Lower leg skin (tissue), 4 donors: Measurements from ENCODE around the gene MB21D2. TPM values are rescaled to one million over a fixed set of nuclear protein-coding genes. Genes with fewer than 3 reads are reported as not detected.

ENCODE experiments used
- DNase-seq, 2 donors: peaks; one replicate each; pipeline ENCODE4 v3.0.0-alpha.2; 2019; ENCODE audit warnings: low spot score in 2 of 2
- H3K4me3 ChIP-seq: fragments of 200-600 bp; sonication (generic); 2 replicates; pipeline ENCODE4 v1.5.1; 2017; ENCODE audit warnings: mild to moderate bottlenecking, low read depth; ENCODE audit not compliant: poor library complexity, severe bottlenecking
- CTCF ChIP-seq, 3 donors: fragments of 450-650 bp; IDR thresholded peaks; one replicate each; pipeline ENCODE4 v1.5.1; 2016; ENCODE audit warnings: antibody characterized with exemption in 3 of 3, mild to moderate bottlenecking in 3 of 3, moderate library complexity in 2 of 3
- POLR2A ChIP-seq, 2 donors: fragments of 450-650 bp; IDR thresholded peaks; one replicate each; pipeline ENCODE4 v1.6.1; 2016 to 2017; ENCODE audit warnings: antibody characterized with exemption in 2 of 2, mild to moderate bottlenecking in 1 of 2, moderate library complexity in 1 of 2
- WGBS, 2 donors: methylation state at CpG; one replicate each; pipeline ENCODE4 v1.1.5; 2018; 5-methylcytosine and 5-hydroxymethylcytosine counted together
- intact Hi-C: fragments of 100-400 bp; cut with DNase I; formaldehyde crosslinking; loops from one replicate; pipeline ENCODE4 v1.15.0; 2023; ENCODE audit warnings: low total_unique reads
- total RNA-seq, 4 donors: library from RNA; depleted of rRNA; stranded (reverse); fragments of >200 nt; gene quantifications; one replicate each; pipeline ENCODE4 v1.1.0, GENCODE V29; 2016

Gene MB21D2
- total RNA-seq, 4 donors from 2014 or later, result 7.9 to 11.8 (median 8.6) TPM

- DNase-seq, result no peak
- TF ChIP-seq POLR2A (IDR thresholded peaks at IDR 0.05) (no peak), CTCF (IDR thresholded peaks at IDR 0.05) (no peak)
- 32 to 36% methylated on average over 2 of the region's 2 CpGs for WGBS, 2 donors
- intact Hi-C loops, result loop anchor here (10.0 kb wide), 1 partner anchor 96 kb away; no protein-coding TSS in a partner anchor
- no peak overlapping the region for H3K4me3 ChIP-seq
Measured at GRCh38 chr3:192929146-192929545, 11.5 kb upstream of the MB21D2 start.

- TF ChIP-seq CTCF (IDR thresholded peaks at IDR 0.05), result no peak
- TF ChIP-seq POLR2A (IDR thresholded peaks at IDR 0.05), result no peak
- intact Hi-C loops, result loop anchor here (10.0 kb wide), 1 partner anchor 96 kb away; no protein-coding TSS in a partner anchor
- no peak for DNase-seq
- H3K4me3 ChIP-seq, result no peak overlapping the region
- 66 to 68% methylated on average over 6 of the region's 6 CpGs for WGBS, 2 donors
Measured at GRCh38 chr3:192928720-192929119, 11.1 kb upstream of the MB21D2 start.

GRCh38 chr3:192928016-192928415, 10.4 kb upstream of the MB21D2 start:
- no peak for TF ChIP-seq CTCF (IDR thresholded peaks at IDR 0.05)
- no peak overlapping the region for H3K4me3 ChIP-seq
- intact Hi-C loops, result loop anchor here (10.0 kb wide), 1 partner anchor 97 kb away; no protein-coding TSS in a partner anchor
- DNase-seq, result no peak

- WGBS, 2 donors, result 94 to 95% methylated on average over 3 of the region's 3 CpGs
- intact Hi-C loops, result loop anchor here (10.0 kb wide), 1 partner anchor 98 kb away; no protein-coding TSS in a partner anchor
- TF ChIP-seq POLR2A (IDR thresholded peaks at IDR 0.05) (no peak), CTCF (IDR thresholded peaks at IDR 0.05) (no peak)
- DNase-seq, result no peak
- no peak overlapping the region for H3K4me3 ChIP-seq
Measured at GRCh38 chr3:192927016-192927415, 9.4 kb upstream of the MB21D2 start.

GRCh38 chr3:192923731-192924130, 6.1 kb upstream of the MB21D2 start:
- DNase-seq, result no peak

More at GRCh38 chr3:192923731-192924130, 6.1 kb upstream of the MB21D2 start:
- 91% methylated on average over 2 of the region's 2 CpGs for WGBS, 2 donors
- TF ChIP-seq POLR2A (IDR thresholded peaks at IDR 0.05) (no peak), CTCF (IDR thresholded peaks at IDR 0.05) (no peak)
- intact Hi-C loops, result loop anchor here (10.0 kb wide), 1 partner anchor 101 kb away; no protein-coding TSS in a partner anchor
- H3K4me3 ChIP-seq, result no peak overlapping the region
